HepG2 (cell line): Measurements from ENCODE around the gene OSM. TPM values are rescaled to one million over a fixed set of nuclear protein-coding genes. Genes with fewer than 3 reads are reported as not detected.

Experiments
- ARID4A ChIP-seq: sonication (generic); formaldehyde crosslinking; IDR thresholded peaks from 2 replicates; pipeline ENCODE4 v1.5.0; 2020; ENCODE audit warnings: mild to moderate bottlenecking, missing genetic modification reagents, borderline replicate concordance
- BCLAF1 ChIP-seq: fragments of 450-650 bp; IDR thresholded peaks from 2 replicates; pipeline ENCODE4 v1.6.1; 2017; ENCODE audit warnings: mild to moderate bottlenecking
- CREBL2 ChIP-seq: sonication (generic); formaldehyde crosslinking; IDR thresholded peaks from 2 replicates; pipeline ENCODE4 v1.8.1; 2023; ENCODE audit warnings: missing genetic modification reagents, mild to moderate bottlenecking, borderline replicate concordance
- GTF2F1 ChIP-seq: fragments of 150-350 bp; IDR thresholded peaks from 2 replicates; pipeline ENCODE4 v1.6.1; 2014; ENCODE audit warnings: low read length
- HDAC1 ChIP-seq: sonication (generic); formaldehyde crosslinking; IDR thresholded peaks from 2 replicates; pipeline ENCODE4 v1.5.1; 2020; ENCODE audit warnings: mild to moderate bottlenecking, missing genetic modification reagents
- HNRNPH1 ChIP-seq: fragments of 200-400 bp; formaldehyde crosslinking; optimal IDR thresholded peaks from 2 replicates; pipeline ENCODE3; 2017; ENCODE audit warnings: mild to moderate bottlenecking, low read depth, low read length
- MTA1 ChIP-seq: sonication (generic); formaldehyde crosslinking; IDR thresholded peaks from 2 replicates; pipeline ENCODE4 v1.4.0; 2020; ENCODE audit warnings: missing genetic modification reagents, mild to moderate bottlenecking, borderline replicate concordance
- RCOR2 ChIP-seq: IDR thresholded peaks from 2 replicates; pipeline ENCODE4 v1.6.1; 2016; ENCODE audit warnings: missing biosample characterization, missing genetic modification reagents
- RERE ChIP-seq: IDR thresholded peaks from 2 replicates; pipeline ENCODE4 v1.6.1; 2016; ENCODE audit warnings: low read depth, missing genetic modification reagents, missing compliant biosample characterization
- TBP ChIP-seq: sonication (generic); formaldehyde crosslinking; IDR thresholded peaks from 2 replicates; pipeline ENCODE4 v1.5.0; 2020; ENCODE audit warnings: missing genetic modification reagents
- TOE1 ChIP-seq: sonication (generic); formaldehyde crosslinking; IDR thresholded peaks from 2 replicates; pipeline ENCODE4 v1.4.0; 2020; ENCODE audit warnings: mild to moderate bottlenecking, missing genetic modification reagents
- ZNF205 ChIP-seq: IDR thresholded peaks from 2 replicates; pipeline ENCODE4 v1.6.1; 2018; ENCODE audit warnings: missing biosample characterization, missing genetic modification reagents
- ZNF3 ChIP-seq: IDR thresholded peaks from 2 replicates; pipeline ENCODE4 v1.7.0; 2017; ENCODE audit warnings: inconsistent platforms
- ZNF333 ChIP-seq: sonication (generic); formaldehyde crosslinking; IDR thresholded peaks from 2 replicates; pipeline ENCODE4 v1.4.0; 2020; ENCODE audit warnings: mild to moderate bottlenecking, missing genetic modification reagents, borderline replicate concordance
- ZNF597 ChIP-seq: sonication (generic); formaldehyde crosslinking; IDR thresholded peaks from 2 replicates; pipeline ENCODE4 v1.5.0; 2020; ENCODE audit warnings: missing genetic modification reagents
- polyA plus RNA-seq, 8 experiments: library from polyadenylated mRNA; depleted of rRNA in 3 of 8; stranded (reverse) in 7 of 8; unstranded in 1 of 8; fragments of >200 nt; fragmentation: Illumina TruSeq in 4 of 8; extraction: Trizol in 4 of 8; gene quantifications; 2 replicates each; pipeline versions ENCODE4 v1.2.1 to v1.2.3, GENCODE V29; 2011 to 2016; ENCODE audit warnings: low read depth in 4 of 8, missing spikeins in 1 of 8, mixed read lengths in 1 of 8; ENCODE audit not compliant: insufficient read depth in 1 of 8
- total RNA-seq, 5 experiments: library from RNA; depleted of rRNA; stranded (reverse); fragments of >200 nt; fragmentation: Illumina TruSeq; extraction: Trizol; gene quantifications; 2 replicates each; pipeline ENCODE4 v1.2.3, GENCODE V29; 2016; ENCODE audit warnings: low read depth in 1 of 5

The OSM gene
- total and polyA plus RNA-seq, 2 of the 13 experiments (the other 11 are each of a cell fraction or from before 2014, with no cell fraction given), result not detected

- TF ChIP-seq BCLAF1 (no peak), TOE1 (CRISPR knock-in tag) (no peak), CREBL2 (CRISPR knock-in tag) (no peak), ZNF205 (CRISPR knock-in tag) (no peak), ARID4A (CRISPR knock-in tag) (peak; percentile 81; the same call in 1 of the 2 replicates), TBP (CRISPR knock-in tag) (no peak), MTA1 (CRISPR knock-in tag) (no peak), ZNF333 (CRISPR knock-in tag) (no peak), HDAC1 (CRISPR knock-in tag) (no peak; the same call in 1 of the 2 replicates), RERE (CRISPR knock-in tag) (no peak), GTF2F1 (no peak), RCOR2 (CRISPR knock-in tag) (no peak), ZNF3 (CRISPR knock-in tag) (no peak), HNRNPH1 (no peak), ZNF597 (no peak)
Measured at GRCh38 chr22:30289141-30289979, 22.7 kb upstream of the OSM start, which contains the start of gene CASTOR1 (continued).
